Uterus (tissue), 4 donors: ENCODE results near the gene DNAJC30. TPM values are rescaled to one million over a fixed set of nuclear protein-coding genes. Genes with fewer than 3 reads are reported as not detected.

Source experiments
- DNase-seq, 2 donors: peaks; one replicate each; pipeline ENCODE4 v3.0.0-alpha.2; 2019 to 2020
- H3K27ac ChIP-seq, 2 donors: fragments of 200-600 bp; sonication (generic); 1 replicate in 1 of 2; 2 replicates in 1 of 2; pipeline ENCODE4 v1.5.1; 2016 to 2018
- H3K27me3 ChIP-seq, 2 donors: fragments of 200-600 bp; sonication (generic); one replicate each; pipeline ENCODE4 v1.5.1; 2018 to 2019; ENCODE audit warnings: control low read depth in 1 of 2
- H3K36me3 ChIP-seq, 2 donors: fragments of 200-600 bp; sonication (generic); one replicate each; pipeline ENCODE4 v1.5.1; 2019; ENCODE audit warnings: control low read depth in 1 of 2
- H3K4me1 ChIP-seq, 2 donors: fragments of 200-600 bp; sonication (generic); one replicate each; pipeline ENCODE4 v1.5.1; 2018 to 2019; ENCODE audit warnings: control low read depth in 1 of 2
- H3K4me3 ChIP-seq, 2 donors: fragments of 200-600 bp; sonication (generic); 1 replicate in 1 of 2; 2 replicates in 1 of 2; pipeline ENCODE4 v1.5.1; 2018 to 2019; ENCODE audit warnings: mild to moderate bottlenecking in 1 of 2
- H3K9me3 ChIP-seq, 2 donors: fragments of 200-600 bp; sonication (generic); one replicate each; pipeline ENCODE4 v1.5.1; 2019; ENCODE audit warnings: control low read depth in 1 of 2
- CTCF ChIP-seq, 4 experiments: fragments of 200-600 bp in 2 of 4; fragments of 450-650 bp in 2 of 4; sonication (generic) in 2 of 4; IDR thresholded peaks; one replicate each; pipeline ENCODE4 v1.5.1; 2016 to 2019; ENCODE audit warnings: antibody characterized with exemption in 4 of 4, mild to moderate bottlenecking in 2 of 4, moderate library complexity in 1 of 4
- POLR2A ChIP-seq, 2 donors: fragments of 450-650 bp; IDR thresholded peaks; one replicate each; pipeline ENCODE4 v1.6.1; 2016; ENCODE audit warnings: antibody characterized with exemption in 2 of 2, mild to moderate bottlenecking in 1 of 2, moderate library complexity in 1 of 2
- intact Hi-C: fragments of 100-400 bp; cut with DNase I; formaldehyde crosslinking; loops from one replicate; pipeline ENCODE4 v1.15.1; 2023; ENCODE audit warnings: low total_unique reads
- total RNA-seq, 4 donors: library from RNA; depleted of rRNA in 3 of 4; stranded (reverse); fragments of >200 nt in 3 of 4; gene quantifications; one replicate each; pipeline versions ENCODE4 v1.1.0 to v1.2.4, GENCODE V29; 2014 to 2023
- donor health status: DM: yes; HTN: yes; CAD: no.

Gene DNAJC30
- total RNA-seq, 4 donors from 2014 or later: 0.29 to 14.1 (median 3.3) TPM

GRCh38 chr7:73683788-73684693, 788 bp upstream of the DNAJC30 start:
- TF ChIP-seq CTCF (IDR thresholded peaks at IDR 0.05): no peak
- no peak for TF ChIP-seq POLR2A (IDR thresholded peaks at IDR 0.05)
- Histone ChIP-seq H3K27me3 (no peaks in the 10 kb centered on the region), H3K36me3 (no peaks in the 10 kb centered on the region), H3K27ac (peak overlapping the region; percentile 30 to 73), H3K9me3 (no peaks in the 10 kb centered on the region), H3K4me1 (peaks cover 0 to 16% of the 10 kb centered on the region in 2 donors), H3K4me3 (peak overlapping the region; percentile 70 to 81)
- DNase-seq: no peak
- intact Hi-C loops: no loop called here

DNA sequence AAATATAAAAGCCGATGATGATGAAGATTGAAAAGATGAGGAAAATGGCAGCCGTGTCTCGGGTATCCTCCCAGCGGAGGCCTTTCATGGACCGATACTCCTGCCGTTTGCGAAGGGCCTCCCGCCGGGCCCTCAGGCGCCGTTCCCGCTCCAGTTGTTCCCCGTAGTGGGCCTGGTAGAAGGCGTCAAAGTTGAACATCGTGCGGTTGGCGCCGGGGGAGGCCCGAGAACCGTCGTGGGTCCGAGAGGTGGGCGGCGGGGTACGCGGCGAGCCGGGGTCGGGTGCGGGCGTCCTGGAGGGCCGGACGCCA, 553 bp downstream of the DNAJC30 start:
- peaks cover 0 to 16% of the 10 kb centered on the region in 2 donors for H3K4me1 ChIP-seq
- H3K27ac ChIP-seq: peak overlapping the region; percentile 4 to 76
- no peaks in the 10 kb centered on the region for H3K9me3 ChIP-seq
- peak overlapping the region; percentile 70 to 81 for H3K4me3 ChIP-seq
- no peaks in the 10 kb centered on the region for H3K27me3 ChIP-seq
- no peak for TF ChIP-seq CTCF (IDR thresholded peaks at IDR 0.05)
- no peak for TF ChIP-seq POLR2A (IDR thresholded peaks at IDR 0.05)
- intact Hi-C loops: no loop called here
- no peaks in the 10 kb centered on the region for H3K36me3 ChIP-seq
- no peak for DNase-seq

GRCh38 chr7:73681031-73681430, 2.2 kb downstream of the DNAJC30 start:
- Histone ChIP-seq H3K27me3 (no peaks in the 10 kb centered on the region), H3K4me1 (peaks cover 0 to 16% of the 10 kb centered on the region in 2 donors), H3K36me3 (no peaks in the 10 kb centered on the region), H3K9me3 (no peaks in the 10 kb centered on the region), H3K4me3 (no peak overlapping the region), H3K27ac (no peak overlapping the region)
- intact Hi-C loops: no loop called here
- TF ChIP-seq POLR2A (IDR thresholded peaks at IDR 0.05): no peak
- TF ChIP-seq CTCF (IDR thresholded peaks at IDR 0.05): no peak
- DNase-seq: no peak

- intact Hi-C loops: no loop called here
- Histone ChIP-seq H3K27ac (no peak overlapping the region), H3K27me3 (no peaks in the 10 kb centered on the region), H3K4me3 (no peak overlapping the region), H3K36me3 (no peaks in the 10 kb centered on the region), H3K4me1 (peaks cover 0 to 16% of the 10 kb centered on the region in 2 donors), H3K9me3 (no peaks in the 10 kb centered on the region)
- DNase-seq: no peak
- no peak for TF ChIP-seq POLR2A (IDR thresholded peaks at IDR 0.05)
- no peak for TF ChIP-seq CTCF (IDR thresholded peaks at IDR 0.05)
These were observed 2.8 kb downstream of the DNAJC30 start for GRCh38 chr7:73680501-73680900.

GRCh38 chr7:73679709-73680108, 3.5 kb downstream of the DNAJC30 start:
- intact Hi-C loops: no loop called here
- TF ChIP-seq CTCF (IDR thresholded peaks at IDR 0.05) (no peak), POLR2A (IDR thresholded peaks at IDR 0.05) (no peak)
- Histone ChIP-seq H3K27me3 (no peaks in the 10 kb centered on the region), H3K27ac (no peak overlapping the region), H3K36me3 (no peaks in the 10 kb centered on the region), H3K4me1 (peaks cover 0 to 16% of the 10 kb centered on the region in 2 donors), H3K4me3 (no peak overlapping the region), H3K9me3 (no peaks in the 10 kb centered on the region)
- no peak for DNase-seq
